ENCODE data around the gene NUBP2. TPM values are rescaled to one million over a fixed set of nuclear protein-coding genes. Genes with fewer than 3 reads are reported as not detected.

NUBP2 gene
- polyA plus RNA-seq, 2 donors: 41.5 to 57.8 TPM

- H3K9me3 ChIP-seq (ENCODE audit: control insufficient read depth in 2 of 2, insufficient read depth in 1 of 2, low read depth in 1 of 2, low read length in 1 of 2): peaks cover 0 to 1% of the 10 kb centered on the region in 2 donors
- H3K4me1 ChIP-seq (ENCODE audit: control insufficient read depth in 2 of 2, insufficient read depth in 2 of 2, low read length in 1 of 2): no peaks in the 10 kb centered on the region
- H3K4me3 ChIP-seq (ENCODE audit: low read depth in 1 of 2, low read length in 2 of 2): no peak overlapping the region
- H3K27ac ChIP-seq (ENCODE audit: low read depth in 2 of 2, low read length in 1 of 2): no peak overlapping the region
- H3K27me3 ChIP-seq (ENCODE audit: control insufficient read depth in 1 of 2, insufficient read depth in 2 of 2, low read length in 2 of 2): no peaks in the 10 kb centered on the region
- 92 to 94% methylated on average over 37 of the region's 37 CpGs for WGBS, 2 donors
- peaks cover 0 to 38% of the 10 kb centered on the region in 2 donors for H3K36me3 ChIP-seq (ENCODE audit: control insufficient read depth in 2 of 2, insufficient read depth in 2 of 2, low read length in 1 of 2)
Observed at GRCh38 chr16:1757714-1758461, 24.9 kb upstream of the NUBP2 start.

GRCh38 chr16:1758923-1759322 lies 23.8 kb upstream of the NUBP2 start:
- Histone ChIP-seq H3K4me1 (ENCODE audit: control insufficient read depth in 2 of 2, insufficient read depth in 2 of 2, low read length in 1 of 2) (peaks cover 0 to 1% of the 10 kb centered on the region in 2 donors), H3K4me3 (ENCODE audit: low read depth in 1 of 2, low read length in 2 of 2) (no peak overlapping the region), H3K27me3 (ENCODE audit: control insufficient read depth in 1 of 2, insufficient read depth in 2 of 2, low read length in 2 of 2) (no peaks in the 10 kb centered on the region), H3K36me3 (ENCODE audit: control insufficient read depth in 2 of 2, insufficient read depth in 2 of 2, low read length in 1 of 2) (peaks cover 0 to 42% of the 10 kb centered on the region in 2 donors), H3K9me3 (ENCODE audit: control insufficient read depth in 2 of 2, insufficient read depth in 1 of 2, low read depth in 1 of 2, low read length in 1 of 2) (peaks cover 0 to 1% of the 10 kb centered on the region in 2 donors), H3K27ac (ENCODE audit: low read depth in 2 of 2, low read length in 1 of 2) (no peak overlapping the region)
- 93% methylated on average over 18 of the region's 18 CpGs for WGBS, 2 donors

DNA sequence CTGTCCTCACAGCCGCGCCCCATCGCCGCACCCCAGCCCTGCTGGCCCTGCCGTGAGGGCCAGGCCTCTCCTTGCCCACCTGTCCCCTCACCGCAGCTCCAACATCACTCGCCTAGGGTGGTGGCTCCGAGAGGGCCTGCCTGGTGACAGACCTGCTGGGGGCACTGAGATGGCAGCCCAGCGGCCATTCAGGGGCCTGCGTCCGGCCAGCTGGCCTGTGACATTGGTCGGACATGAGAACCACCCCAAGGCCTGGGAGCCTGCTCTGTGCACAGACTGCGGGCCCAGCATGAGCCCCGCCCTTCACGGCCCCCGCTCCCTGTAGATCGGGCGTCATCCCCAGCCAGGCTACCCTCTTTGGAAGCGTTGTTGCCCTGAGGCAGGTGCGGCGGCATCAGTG lies 23.2 kb upstream of the NUBP2 start:
- 93 to 95% methylated on average over 21 of the region's 21 CpGs for WGBS, 2 donors
- Histone ChIP-seq H3K36me3 (ENCODE audit: control insufficient read depth in 2 of 2, insufficient read depth in 2 of 2, low read length in 1 of 2) (peaks cover 0 to 47% of the 10 kb centered on the region in 2 donors), H3K27me3 (ENCODE audit: control insufficient read depth in 1 of 2, insufficient read depth in 2 of 2, low read length in 2 of 2) (no peaks in the 10 kb centered on the region), H3K4me1 (ENCODE audit: control insufficient read depth in 2 of 2, insufficient read depth in 2 of 2, low read length in 1 of 2) (peaks cover 0 to 6% of the 10 kb centered on the region in 2 donors), H3K9me3 (ENCODE audit: control insufficient read depth in 2 of 2, insufficient read depth in 1 of 2, low read depth in 1 of 2, low read length in 1 of 2) (peaks cover 0 to 1% of the 10 kb centered on the region in 2 donors), H3K4me3 (ENCODE audit: low read depth in 1 of 2, low read length in 2 of 2) (no peak overlapping the region), H3K27ac (ENCODE audit: low read depth in 2 of 2, low read length in 1 of 2) (no peak overlapping the region)

DNA sequence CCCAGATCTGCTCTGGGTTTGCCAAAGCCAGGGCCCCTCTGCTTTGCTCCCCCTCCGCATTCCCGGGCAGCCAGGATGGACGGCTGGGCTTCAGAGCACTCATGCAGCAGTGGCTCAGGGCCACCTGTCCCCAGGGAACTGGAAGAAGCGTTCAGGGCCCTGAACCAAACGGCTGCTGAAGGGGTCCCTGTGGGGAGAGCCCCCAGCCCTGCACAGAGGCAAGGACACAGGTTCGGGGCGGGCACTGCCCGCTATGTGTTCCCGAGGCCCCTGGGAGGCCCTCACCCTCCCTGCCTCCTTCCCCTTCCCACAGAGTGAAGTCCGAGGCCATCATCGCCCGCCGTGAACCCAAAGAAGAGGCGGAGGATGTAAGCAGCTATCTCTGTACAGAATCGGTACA lies 21.8 kb upstream of the NUBP2 start:
- peaks cover 0 to 1% of the 10 kb centered on the region in 2 donors for H3K9me3 ChIP-seq (ENCODE audit: control insufficient read depth in 2 of 2, insufficient read depth in 1 of 2, low read depth in 1 of 2, low read length in 1 of 2)
- H3K27ac ChIP-seq (ENCODE audit: low read depth in 2 of 2, low read length in 1 of 2): no peak overlapping the region
- H3K4me3 ChIP-seq (ENCODE audit: low read depth in 1 of 2, low read length in 2 of 2): no peak overlapping the region
- no peaks in the 10 kb centered on the region for H3K27me3 ChIP-seq (ENCODE audit: control insufficient read depth in 1 of 2, insufficient read depth in 2 of 2, low read length in 2 of 2)
- H3K36me3 ChIP-seq (ENCODE audit: control insufficient read depth in 2 of 2, insufficient read depth in 2 of 2, low read length in 1 of 2): peaks cover 0 to 60% of the 10 kb centered on the region in 2 donors
- WGBS, 2 donors: 92 to 93% methylated on average over 15 of the region's 15 CpGs
- H3K4me1 ChIP-seq (ENCODE audit: control insufficient read depth in 2 of 2, insufficient read depth in 2 of 2, low read length in 1 of 2): peaks cover 0 to 6% of the 10 kb centered on the region in 2 donors

DNA sequence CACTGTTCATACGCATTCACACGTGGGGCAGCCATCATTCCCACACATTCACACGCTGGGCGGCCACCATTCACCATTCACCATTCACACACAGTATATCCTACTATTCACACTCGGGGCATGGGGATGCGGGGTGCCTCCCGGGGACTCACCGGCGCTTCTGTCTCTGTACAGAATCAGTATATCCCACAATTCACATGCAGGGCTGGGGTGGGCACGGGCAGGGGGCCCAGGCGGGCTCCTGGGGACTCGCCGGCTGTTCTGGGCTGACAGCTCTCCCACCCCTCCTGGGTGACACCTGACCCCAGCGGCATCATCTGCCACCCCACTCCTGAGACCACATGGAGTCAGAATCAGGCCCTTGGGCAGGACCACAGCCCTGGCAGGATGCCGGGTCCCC lies 21.0 kb upstream of the NUBP2 start:
- Histone ChIP-seq H3K27ac (ENCODE audit: low read depth in 2 of 2, low read length in 1 of 2) (no peak overlapping the region), H3K4me1 (ENCODE audit: control insufficient read depth in 2 of 2, insufficient read depth in 2 of 2, low read length in 1 of 2) (peaks cover 0 to 6% of the 10 kb centered on the region in 2 donors), H3K4me3 (ENCODE audit: low read depth in 1 of 2, low read length in 2 of 2) (no peak overlapping the region), H3K9me3 (ENCODE audit: control insufficient read depth in 2 of 2, insufficient read depth in 1 of 2, low read depth in 1 of 2, low read length in 1 of 2) (peaks cover 0 to 1% of the 10 kb centered on the region in 2 donors), H3K27me3 (ENCODE audit: control insufficient read depth in 1 of 2, insufficient read depth in 2 of 2, low read length in 2 of 2) (no peaks in the 10 kb centered on the region), H3K36me3 (ENCODE audit: control insufficient read depth in 2 of 2, insufficient read depth in 2 of 2, low read length in 1 of 2) (peaks cover 0 to 63% of the 10 kb centered on the region in 2 donors)
- 90 to 91% methylated on average over 15 of the region's 15 CpGs for WGBS, 2 donors

GRCh38 chr16:1762196-1762878 lies 20.4 kb upstream of the NUBP2 start:
- WGBS, 2 donors: 87 to 88% methylated on average over 30 of the region's 30 CpGs
- Histone ChIP-seq H3K9me3 (ENCODE audit: control insufficient read depth in 2 of 2, insufficient read depth in 1 of 2, low read depth in 1 of 2, low read length in 1 of 2) (peaks cover 0 to 1% of the 10 kb centered on the region in 2 donors), H3K27ac (ENCODE audit: low read depth in 2 of 2, low read length in 1 of 2) (no peak overlapping the region), H3K4me3 (ENCODE audit: low read depth in 1 of 2, low read length in 2 of 2) (no peak overlapping the region), H3K27me3 (ENCODE audit: control insufficient read depth in 1 of 2, insufficient read depth in 2 of 2, low read length in 2 of 2) (no peaks in the 10 kb centered on the region), H3K4me1 (ENCODE audit: control insufficient read depth in 2 of 2, insufficient read depth in 2 of 2, low read length in 1 of 2) (peaks cover 0 to 10% of the 10 kb centered on the region in 2 donors), H3K36me3 (ENCODE audit: control insufficient read depth in 2 of 2, insufficient read depth in 2 of 2, low read length in 1 of 2) (peaks cover 0 to 66% of the 10 kb centered on the region in 2 donors)

- Histone ChIP-seq H3K4me1 (ENCODE audit: control insufficient read depth in 2 of 2, insufficient read depth in 2 of 2, low read length in 1 of 2) (peaks cover 0 to 10% of the 10 kb centered on the region in 2 donors), H3K36me3 (ENCODE audit: control insufficient read depth in 2 of 2, insufficient read depth in 2 of 2, low read length in 1 of 2) (peaks cover 0 to 67% of the 10 kb centered on the region in 2 donors), H3K4me3 (ENCODE audit: low read depth in 1 of 2, low read length in 2 of 2) (no peak overlapping the region), H3K9me3 (ENCODE audit: control insufficient read depth in 2 of 2, insufficient read depth in 1 of 2, low read depth in 1 of 2, low read length in 1 of 2) (peaks cover 0 to 1% of the 10 kb centered on the region in 2 donors), H3K27ac (ENCODE audit: low read depth in 2 of 2, low read length in 1 of 2) (no peak overlapping the region), H3K27me3 (ENCODE audit: control insufficient read depth in 1 of 2, insufficient read depth in 2 of 2, low read length in 2 of 2) (no peaks in the 10 kb centered on the region)
- 85 to 89% methylated on average over 24 of the region's 24 CpGs for WGBS, 2 donors
Observed at GRCh38 chr16:1762879-1763520, 19.8 kb upstream of the NUBP2 start.

GRCh38 chr16:1763521-1764511 lies 18.9 kb upstream of the NUBP2 start:
- H3K9me3 ChIP-seq (ENCODE audit: control insufficient read depth in 2 of 2, insufficient read depth in 1 of 2, low read depth in 1 of 2, low read length in 1 of 2): peaks cover 0 to 1% of the 10 kb centered on the region in 2 donors
- WGBS, 2 donors: 60 to 73% methylated on average over 73 to 81 of the region's 81 CpGs
- H3K4me1 ChIP-seq (ENCODE audit: control insufficient read depth in 2 of 2, insufficient read depth in 2 of 2, low read length in 1 of 2): peaks cover 0 to 10% of the 10 kb centered on the region in 2 donors
- no peak overlapping the region for H3K27ac ChIP-seq (ENCODE audit: low read depth in 2 of 2, low read length in 1 of 2)
- peaks cover 5 to 72% of the 10 kb centered on the region in 2 donors for H3K36me3 ChIP-seq (ENCODE audit: control insufficient read depth in 2 of 2, insufficient read depth in 2 of 2, low read length in 1 of 2)
- no peaks in the 10 kb centered on the region for H3K27me3 ChIP-seq (ENCODE audit: control insufficient read depth in 1 of 2, insufficient read depth in 2 of 2, low read length in 2 of 2)
- H3K4me3 ChIP-seq (ENCODE audit: low read depth in 1 of 2, low read length in 2 of 2): no peak overlapping the region
